ENCODE measurements around the gene DEFB115.
"Not testable (repeated sequence)": the region's sequence is repeated elsewhere in the genome, so short reads cannot be mapped to it uniquely, and the experiment has no call there.

DEFB115 gene

GRCh38 chr20:31278178-31278577 lies 20.7 kb downstream of the DEFB115 start:
- CTCF ChIA-PET: no interaction called here

GRCh38 chr20:31284964-31285363 lies 27.5 kb downstream of the DEFB115 start:
- H3K4me3 ChIP-seq (ENCODE audit: low read depth, low read length); H3K36me3 ChIP-seq (ENCODE audit: control insufficient read depth in 2 of 2, insufficient read depth in 1 of 2, low read length in 2 of 2); H3K27ac ChIP-seq (ENCODE audit: extremely low read depth, low read depth, low read length); H3K9me3 ChIP-seq (ENCODE audit: control insufficient read depth, insufficient read depth, low read depth, low read length); H3K4me1 ChIP-seq (ENCODE audit: control insufficient read depth, insufficient read depth, low read length); POLR2A ChIA-PET; CTCF ChIA-PET: not testable (repeated sequence)

More at GRCh38 chr20:31278178-31278577, 20.7 kb downstream of the DEFB115 start:
- Histone ChIP-seq H3K9me3 (ENCODE audit: control insufficient read depth, insufficient read depth, low read depth, low read length) (no peaks in the 10 kb centered on the region), H3K4me1 (ENCODE audit: control insufficient read depth, insufficient read depth, low read length) (no peaks in the 10 kb centered on the region), H3K27ac (ENCODE audit: extremely low read depth, low read depth, low read length) (no peak overlapping the region), H3K4me3 (ENCODE audit: low read depth, low read length) (no peak overlapping the region), H3K36me3 (ENCODE audit: control insufficient read depth in 2 of 2, insufficient read depth in 1 of 2, low read length in 2 of 2) (no peaks in the 10 kb centered on the region)
- TF ChIP-seq ZNF530 (tag by site-specific recombination; IDR thresholded peaks at IDR 0.05; ENCODE audit: low read depth): no peak
- TF ChIP-seq ZFP41 (tag by site-specific recombination; IDR thresholded peaks at IDR 0.05; ENCODE audit: borderline replicate concordance): no peak
- TF ChIP-seq ZBTB21 (tag by site-specific recombination; IDR thresholded peaks at IDR 0.05): no peak
- TF ChIP-seq ZNF133 (tag by site-specific recombination; IDR thresholded peaks at IDR 0.05): no peak
- TF ChIP-seq ZNF174 (tag by site-specific recombination; IDR thresholded peaks at IDR 0.05): no peak
- no peak for TF ChIP-seq ZNF704 (tag by site-specific recombination; IDR thresholded peaks at IDR 0.05)
- TF ChIP-seq ELK4 (IDR thresholded peaks at IDR 0.05; ENCODE audit: borderline replicate concordance, low read depth, low read length): no peak
- TF ChIP-seq KLF8 (tag by site-specific recombination; IDR thresholded peaks at IDR 0.05): no peak
- TF ChIP-seq ZNF311 (tag by site-specific recombination; IDR thresholded peaks at IDR 0.05; ENCODE audit: borderline replicate concordance): no peak
- TF ChIP-seq ZNF558 (tag by site-specific recombination; IDR thresholded peaks at IDR 0.05): no peak
- TF ChIP-seq ZNF513 (tag by site-specific recombination; IDR thresholded peaks at IDR 0.05): no peak
- TF ChIP-seq ZBTB11 (tag by site-specific recombination; conservative IDR thresholded peaks at IDR 0.05; ENCODE audit: low read depth): no peak
- no peak for TF ChIP-seq ZNF10 (tag by site-specific recombination; IDR thresholded peaks at IDR 0.05)
- TF ChIP-seq ZNF184 (tag by site-specific recombination; IDR thresholded peaks at IDR 0.05): no peak
- POLR2A ChIA-PET: no interaction called here

- Histone ChIP-seq H3K36me3 (ENCODE audit: control insufficient read depth in 2 of 2, insufficient read depth in 1 of 2, low read length in 2 of 2) (no peaks in the 10 kb centered on the region), H3K27ac (ENCODE audit: extremely low read depth, low read depth, low read length) (no peak within 1 kb of the TSS), H3K4me3 (ENCODE audit: low read depth, low read length) (no peak within 1 kb of the TSS), H3K9me3 (ENCODE audit: control insufficient read depth, insufficient read depth, low read depth, low read length) (no peaks in the 10 kb centered on the region), H3K4me1 (ENCODE audit: control insufficient read depth, insufficient read depth, low read length) (no peaks in the 10 kb centered on the region)
- ChIA-PET CTCF (no interaction called here), POLR2A (no interaction called here)
- TF ChIP-seq ZNF701 (tag by site-specific recombination; IDR thresholded peaks at IDR 0.05) (no peak), BCL11B (tag by site-specific recombination; IDR thresholded peaks at IDR 0.05; ENCODE audit: low read depth) (no peak), ZNF513 (tag by site-specific recombination; IDR thresholded peaks at IDR 0.05) (no peak), ZNF558 (tag by site-specific recombination; IDR thresholded peaks at IDR 0.05) (no peak), HOXC10 (CRISPR knock-in tag; IDR thresholded peaks at IDR 0.05) (no peak), ZNF280D (tag by site-specific recombination; IDR thresholded peaks at IDR 0.05) (no peak), IKZF3 (tag by site-specific recombination; IDR thresholded peaks at IDR 0.05) (no peak)
Measured at GRCh38 chr20:31308535-31309162, 51.2 kb downstream of the DEFB115 start, which contains the start of gene DEFB116. Gene DEFB116 (minus strand): TSS chr20:31308585. CDS start chr20:31308585, 0 bp downstream.

All from HEK293 (cell line).